HG02884 (cell line): ENCODE measurements around the gene PRKCB.

ENCODE experiments used
- ATAC-seq: cut with Tn5 transposase; IDR thresholded peaks from one replicate; pipeline ENCODE4 v1.9.1; 2021; ENCODE audit warnings: mild to moderate bottlenecking, moderate library complexity; ENCODE audit not compliant: unreplicated experiment

The PRKCB gene

GRCh38 chr16:24117680-24118079 is 281.9 kb downstream of the PRKCB start:
- no peak for ATAC-seq

- ATAC-seq: no peak
Observed at GRCh38 chr16:24118126-24118821, 282.5 kb downstream of the PRKCB start.

GRCh38 chr16:24119807-24120206 is 284.0 kb downstream of the PRKCB start:
- no peak for ATAC-seq

- ATAC-seq: no peak
Observed at GRCh38 chr16:24123275-24123674, 287.5 kb downstream of the PRKCB start.

DNA sequence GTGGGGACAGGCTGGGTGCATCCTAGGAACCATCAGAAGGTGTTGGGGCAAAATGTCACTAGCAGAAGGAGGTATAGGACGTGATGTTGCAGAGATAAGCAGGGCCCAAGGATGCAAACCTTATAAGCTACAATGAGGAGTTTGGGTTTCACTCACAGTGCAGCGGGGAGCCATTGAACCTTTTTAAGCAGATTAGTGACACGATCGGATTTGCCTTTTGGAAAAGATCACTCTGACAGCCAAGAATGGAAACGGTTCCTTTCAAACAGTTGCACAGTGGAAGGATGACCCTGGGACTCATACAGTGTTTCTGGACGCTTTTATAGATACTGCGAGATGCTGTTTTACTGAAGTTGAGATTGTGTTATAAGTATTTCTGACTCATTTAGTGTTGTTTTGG is 288.5 kb downstream of the PRKCB start:
- ATAC-seq: no peak

GRCh38 chr16:24125214-24125613 is 289.4 kb downstream of the PRKCB start:
- no peak for ATAC-seq

DNA sequence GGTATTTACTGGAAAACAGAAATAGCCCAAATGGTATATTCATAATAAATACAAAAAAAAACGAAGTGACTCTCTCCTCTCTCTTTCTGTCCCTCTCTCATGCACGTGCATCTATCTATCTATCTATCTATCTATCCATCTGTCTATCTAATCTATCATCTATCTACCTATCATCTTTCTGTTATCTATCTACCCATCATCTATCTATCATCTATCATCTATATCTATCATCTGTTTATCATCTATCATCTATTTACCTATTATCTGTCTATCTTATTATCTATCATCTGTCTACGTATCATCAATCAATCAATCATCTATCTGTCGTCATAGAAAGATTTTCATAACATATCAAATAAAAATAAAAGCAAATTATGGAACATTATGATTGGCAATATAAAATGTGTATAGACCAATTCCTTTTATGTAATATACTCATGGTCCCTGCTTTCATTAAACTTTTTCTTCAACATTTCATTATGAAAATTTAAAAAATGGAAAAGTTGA is 293.7 kb downstream of the PRKCB start:
- no peak for ATAC-seq

DNA sequence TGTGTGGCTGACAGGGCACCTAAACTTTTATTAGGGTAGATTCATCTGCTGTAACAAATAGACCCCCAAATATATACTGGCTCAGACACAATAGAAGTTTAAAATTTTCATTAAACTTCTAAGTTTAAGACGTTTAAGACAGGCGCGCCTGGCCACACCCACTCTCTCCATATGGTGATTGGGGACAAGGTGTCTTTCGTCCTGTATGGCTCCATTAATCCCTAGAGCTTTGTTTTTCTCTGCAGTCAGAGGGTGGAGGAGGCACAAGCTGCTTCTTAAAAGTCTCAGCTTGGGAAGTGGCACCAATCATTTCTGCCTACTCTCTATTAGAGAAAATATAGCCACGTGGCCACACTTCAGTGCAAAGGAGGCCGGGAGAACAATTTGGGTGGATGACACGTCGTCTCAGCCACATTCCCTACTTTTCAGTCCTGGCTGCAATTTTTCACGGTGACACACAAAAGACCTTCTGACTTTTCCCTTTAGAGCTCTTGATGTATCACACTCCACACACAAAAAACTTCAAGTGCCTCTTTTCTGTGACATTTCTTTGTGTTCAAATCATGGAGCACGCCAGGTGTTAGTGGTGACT is 294.8 kb downstream of the PRKCB start:
- no peak for ATAC-seq

GRCh38 chr16:24131294-24131693 is 295.5 kb downstream of the PRKCB start:
- no peak for ATAC-seq

DNA sequence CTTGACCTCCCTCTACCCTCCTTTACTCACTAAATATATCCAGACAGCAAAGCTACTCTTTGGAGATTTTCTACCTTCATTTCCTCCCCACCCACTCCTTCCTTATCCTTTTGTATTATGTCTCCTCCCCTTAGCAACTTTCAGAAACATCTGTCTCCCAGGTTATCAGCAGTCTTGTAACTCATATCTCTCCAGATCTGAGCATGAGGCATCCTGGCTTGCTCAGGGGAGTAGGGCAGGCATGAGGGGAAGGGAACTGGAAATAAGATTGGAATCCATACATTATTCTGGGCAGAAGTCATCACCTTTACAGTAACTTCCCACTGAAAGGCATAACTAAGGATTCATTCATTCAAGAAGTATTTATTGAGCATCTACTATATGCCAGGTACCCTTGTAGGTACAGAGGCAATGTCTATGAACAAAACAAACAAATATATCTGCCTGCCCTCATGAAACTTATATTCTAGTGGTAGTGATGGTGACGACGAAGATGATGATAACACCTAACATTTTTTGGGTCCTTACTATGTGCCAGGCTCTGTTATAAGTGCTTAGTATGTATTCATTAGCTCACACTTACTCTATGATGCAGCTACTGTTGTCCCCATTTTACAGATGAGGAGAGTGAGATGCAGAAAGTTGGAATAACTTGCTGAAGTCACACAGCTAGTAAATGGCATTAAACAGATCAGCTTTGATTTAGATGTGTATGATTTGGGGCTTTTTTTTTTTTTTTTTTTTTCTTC is 296.4 kb downstream of the PRKCB start:
- no peak for ATAC-seq

GRCh38 chr16:24132797-24133155 is 297.0 kb downstream of the PRKCB start:
- no peak for ATAC-seq

DNA sequence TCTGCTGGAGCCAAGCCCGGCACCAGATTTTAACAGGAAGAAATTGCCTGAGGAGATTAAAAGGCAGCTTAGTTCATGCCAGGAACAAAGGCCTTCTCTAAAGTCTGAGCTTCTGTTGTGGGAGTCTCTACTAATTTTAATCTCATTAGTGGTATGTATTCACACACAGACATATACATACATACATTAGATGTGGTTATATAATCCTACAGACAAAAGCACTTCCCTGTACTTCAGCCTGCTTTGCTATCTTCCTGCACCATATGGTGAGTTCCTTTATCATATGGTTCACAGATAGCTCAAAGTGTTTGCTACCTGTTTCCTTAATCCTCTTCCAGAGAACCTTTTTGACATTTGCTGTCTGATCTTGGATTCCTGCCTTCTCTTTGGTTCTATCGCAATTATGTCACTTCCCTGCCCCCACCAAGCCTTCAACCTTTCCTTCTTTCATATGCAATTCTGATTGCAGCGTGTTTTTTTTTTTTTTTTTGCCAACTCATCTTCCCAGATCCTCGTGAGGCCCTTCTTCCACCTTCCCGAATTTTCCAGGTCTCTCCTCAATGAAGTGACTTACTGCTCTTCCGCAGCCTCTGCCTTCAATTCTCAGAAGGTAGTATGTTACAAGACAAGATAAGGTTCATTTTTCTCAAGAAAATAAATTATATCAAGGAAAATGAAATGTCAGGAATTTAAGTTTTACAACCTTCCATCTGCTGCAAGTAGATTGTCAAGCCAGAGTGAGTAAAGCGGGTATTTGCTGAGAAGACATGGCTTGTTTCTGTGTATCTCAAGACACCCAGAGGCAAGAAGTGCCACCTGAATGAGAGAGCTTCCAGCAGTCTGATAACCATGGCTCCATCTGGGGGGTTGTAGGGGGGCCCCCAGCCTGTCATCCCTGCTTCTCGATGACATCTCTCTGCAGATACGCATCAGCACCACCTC is 300.1 kb downstream of the PRKCB start:
- no peak for ATAC-seq

DNA sequence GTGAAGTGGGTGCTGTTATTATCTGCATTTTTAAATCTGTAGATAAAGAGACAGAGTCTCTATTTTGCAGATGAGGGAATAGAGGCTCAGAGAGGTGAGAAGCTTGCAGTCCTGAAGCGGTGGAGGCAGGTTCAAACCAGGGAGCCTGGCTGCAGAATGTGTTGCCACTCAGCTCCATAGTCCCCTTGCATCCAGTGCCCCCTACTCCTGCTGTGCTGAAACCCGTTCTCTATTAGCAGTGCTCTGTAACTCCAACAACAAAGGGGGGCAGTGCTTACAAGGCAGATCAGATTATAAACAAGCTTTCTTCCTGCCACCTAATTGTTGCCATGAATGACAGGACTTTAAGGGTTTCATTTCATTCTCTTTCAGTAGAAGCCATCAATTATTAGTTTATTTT is 302.2 kb downstream of the PRKCB start:
- ATAC-seq: no peak

DNA sequence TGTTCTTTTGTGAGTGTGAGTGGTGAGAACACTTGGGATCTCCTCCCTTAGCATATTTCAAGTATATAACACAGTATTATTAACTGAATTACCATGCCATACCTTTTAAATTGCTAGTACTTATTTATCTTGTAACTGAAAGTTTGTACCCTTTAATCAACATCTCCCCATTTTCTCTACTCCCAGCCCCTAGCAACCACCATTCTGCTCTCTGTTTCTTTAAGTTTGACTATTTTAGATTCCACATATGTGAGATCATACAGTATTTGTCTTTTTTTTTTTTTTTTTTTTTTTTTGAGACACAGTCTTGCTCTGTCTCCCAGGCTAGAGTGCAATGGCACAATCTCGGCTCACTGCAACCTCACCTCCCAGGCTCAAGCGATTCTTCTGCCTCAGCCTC is 302.8 kb downstream of the PRKCB start:
- ATAC-seq: no peak

DNA sequence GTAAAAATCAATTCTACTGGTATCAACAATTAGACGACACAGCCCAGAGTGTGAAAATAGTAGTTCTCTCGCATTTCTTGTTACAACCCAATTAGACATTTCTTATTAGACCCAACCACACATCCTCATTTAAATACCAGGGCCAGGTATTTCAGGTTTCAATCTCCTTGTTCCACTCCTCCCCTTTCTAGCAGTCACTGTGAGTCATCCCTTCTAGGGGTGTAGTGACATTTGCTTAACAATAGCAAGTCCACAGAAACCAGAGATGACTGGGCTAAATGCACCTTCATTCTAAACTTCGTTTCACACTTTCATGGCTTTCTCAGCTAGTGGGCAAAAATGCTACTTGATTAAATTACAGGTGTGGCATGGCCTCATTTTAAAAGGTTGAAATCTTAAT is 303.5 kb downstream of the PRKCB start:
- no peak for ATAC-seq

GRCh38 chr16:24140730-24141129 is 304.9 kb downstream of the PRKCB start:
- no peak for ATAC-seq

GRCh38 chr16:24141466-24141865 is 305.7 kb downstream of the PRKCB start:
- no peak for ATAC-seq

DNA sequence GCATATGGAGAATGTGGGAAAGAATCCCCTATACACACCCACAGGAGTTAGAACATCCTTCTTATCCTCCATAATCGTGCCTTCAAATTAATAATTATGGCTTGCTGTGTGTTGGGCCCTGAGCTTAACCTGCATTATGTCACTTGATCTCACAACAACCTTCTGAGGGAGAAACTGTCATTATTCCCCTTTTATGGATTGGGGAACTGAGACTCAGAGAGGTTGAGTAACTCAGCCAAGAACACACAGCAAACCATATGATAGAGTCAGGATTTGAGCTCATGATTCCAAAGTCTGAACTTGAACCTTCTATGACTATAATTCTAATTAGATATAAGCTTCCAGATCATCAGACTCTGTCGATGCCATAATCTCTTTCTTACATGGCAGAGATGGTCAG is 306.1 kb downstream of the PRKCB start:
- no peak for ATAC-seq

GRCh38 chr16:24145927-24146326 is 310.1 kb downstream of the PRKCB start:
- ATAC-seq: no peak

DNA sequence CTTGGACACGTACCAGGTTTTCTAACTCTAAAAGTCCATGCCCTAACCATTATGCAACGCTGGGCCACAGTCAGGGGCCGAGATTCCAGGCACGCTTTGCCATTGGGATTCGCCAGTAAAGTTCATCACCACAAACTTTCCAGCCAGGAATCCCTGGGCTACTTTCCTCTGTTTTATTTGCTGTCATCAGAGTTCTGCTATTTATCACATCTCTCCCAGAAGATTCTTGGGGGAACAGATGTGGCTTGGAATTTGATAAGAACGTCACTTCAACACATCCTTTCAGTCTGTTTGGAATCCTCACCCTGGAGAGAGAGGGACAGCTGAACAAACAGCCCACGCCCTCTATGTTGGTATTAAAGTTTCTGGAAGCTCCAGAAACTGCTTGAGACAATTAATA is 310.7 kb downstream of the PRKCB start:
- ATAC-seq: no peak

- no peak for ATAC-seq
Observed at GRCh38 chr16:24149102-24149501, 313.3 kb downstream of the PRKCB start.
